ENCODE data around the gene FBXL3.

DNA sequence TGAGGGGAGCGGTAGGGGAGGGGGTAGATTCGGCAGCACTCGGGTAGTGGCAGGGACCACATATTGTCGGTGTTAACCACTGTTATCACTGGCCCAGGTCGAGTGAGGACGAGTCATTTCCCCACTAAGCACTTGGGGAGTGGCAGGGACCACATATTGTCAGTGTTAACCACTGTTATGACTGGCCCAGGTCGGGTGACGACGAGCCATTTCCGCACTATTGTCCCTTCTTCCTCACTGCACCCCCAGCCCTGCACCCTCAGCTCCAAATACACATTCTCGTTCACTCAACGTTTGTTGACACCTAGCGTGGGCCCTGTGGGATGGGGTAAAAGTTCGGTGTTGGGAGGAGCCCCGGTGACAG lies 35.5 kb downstream of the FBXL3 start:
- no peak for TF ChIP-seq CTCF (IDR thresholded peaks at IDR 0.05)
- TF ChIP-seq POLR2A (IDR thresholded peaks at IDR 0.05), result no peak

Measured in esophagus squamous epithelium (tissue), 4 donors.